ENCODE measurements around the gene IFT43.

Gene IFT43

DNA sequence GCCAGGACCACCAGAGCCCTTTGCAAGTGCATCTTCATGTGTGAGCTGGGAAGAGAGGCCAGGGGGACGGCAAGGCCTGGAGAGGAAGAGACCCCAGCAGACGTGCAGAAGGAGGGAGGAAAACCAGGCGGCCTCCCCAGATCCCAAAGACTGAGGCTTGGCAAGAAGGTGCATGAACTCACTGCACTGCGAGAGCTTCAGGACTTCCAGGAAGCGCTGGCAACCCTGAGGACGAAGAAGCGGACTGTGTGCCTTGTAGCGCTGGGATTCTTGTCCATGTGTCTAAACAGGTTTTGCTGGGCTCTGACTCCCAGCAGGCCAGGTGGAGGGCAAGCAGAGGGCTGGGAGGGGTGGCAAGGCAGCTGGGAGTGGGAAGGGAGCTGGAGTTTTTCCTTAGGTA lies 4.7 kb upstream of the IFT43 start:
- H3K4me1 ChIP-seq (ENCODE audit: control insufficient read depth, insufficient read depth, low read length, unreplicated experiment) = peaks cover 37% of the 10 kb centered on the region
- no peaks in the 10 kb centered on the region for H3K36me3 ChIP-seq (ENCODE audit: insufficient read depth, low read length)
- no peaks in the 10 kb centered on the region for H3K27me3 ChIP-seq (ENCODE audit: insufficient read depth, low read length)
- H2AFZ ChIP-seq (ENCODE audit: low read length, unreplicated experiment) = peak overlapping the region; percentile 11
- H3K27ac ChIP-seq (ENCODE audit: low read depth, low read length) = peak overlapping the region; percentile 69; the same call in 1 of the 2 replicates
- H3K4me3 ChIP-seq (ENCODE audit: low read depth, low read length) = peak overlapping the region; percentile 95
- H3K79me2 ChIP-seq (ENCODE audit: control insufficient read depth, insufficient read depth, low read length, unreplicated experiment) = no peaks in the 10 kb centered on the region

GRCh38 chr14:75981426-75982265 lies 3.9 kb upstream of the IFT43 start, which contains the start of gene TGFB3:
TSS of gene TGFB3 (minus strand) at chr14:75981995. CDS start at chr14:75980893, 1,102 bp downstream.
- peaks cover 41% of the 10 kb centered on the region for H3K4me1 ChIP-seq (ENCODE audit: control insufficient read depth, insufficient read depth, low read length, unreplicated experiment)
- H3K4me3 ChIP-seq (ENCODE audit: low read depth, low read length) = peak within 1 kb of the TSS; percentile 95
- H2AFZ ChIP-seq (ENCODE audit: low read length, unreplicated experiment) = peak within 1 kb of the TSS; percentile 97
- no peaks in the 10 kb centered on the region for H3K27me3 ChIP-seq (ENCODE audit: insufficient read depth, low read length)
- peaks cover 7% of the 10 kb centered on the region for H3K79me2 ChIP-seq (ENCODE audit: control insufficient read depth, insufficient read depth, low read length, unreplicated experiment)
- no peaks in the 10 kb centered on the region for H3K36me3 ChIP-seq (ENCODE audit: insufficient read depth, low read length)
- peak within 1 kb of the TSS; percentile 69; the same call in 1 of the 2 replicates for H3K27ac ChIP-seq (ENCODE audit: low read depth, low read length)

- Histone ChIP-seq H3K36me3 (ENCODE audit: insufficient read depth, low read length) (no peaks in the 10 kb centered on the region), H3K27ac (ENCODE audit: low read depth, low read length) (peak overlapping the region; percentile 69; the same call in 1 of the 2 replicates), H3K4me3 (ENCODE audit: low read depth, low read length) (peak overlapping the region; percentile 95), H2AFZ (ENCODE audit: low read length, unreplicated experiment) (peak overlapping the region; percentile 97), H3K27me3 (ENCODE audit: insufficient read depth, low read length) (no peaks in the 10 kb centered on the region), H3K4me1 (ENCODE audit: control insufficient read depth, insufficient read depth, low read length, unreplicated experiment) (peaks cover 45% of the 10 kb centered on the region), H3K79me2 (ENCODE audit: control insufficient read depth, insufficient read depth, low read length, unreplicated experiment) (peaks cover 9% of the 10 kb centered on the region)
These were observed 3.1 kb upstream of the IFT43 start for GRCh38 chr14:75982266-75983018.

- H3K27me3 ChIP-seq (ENCODE audit: insufficient read depth, low read length) = no peaks in the 10 kb centered on the region
- H3K79me2 ChIP-seq (ENCODE audit: control insufficient read depth, insufficient read depth, low read length, unreplicated experiment) = peaks cover 9% of the 10 kb centered on the region
- no peak overlapping the region for H3K27ac ChIP-seq (ENCODE audit: low read depth, low read length)
- peaks cover 39% of the 10 kb centered on the region for H3K4me1 ChIP-seq (ENCODE audit: control insufficient read depth, insufficient read depth, low read length, unreplicated experiment)
- no peaks in the 10 kb centered on the region for H3K36me3 ChIP-seq (ENCODE audit: insufficient read depth, low read length)
- H2AFZ ChIP-seq (ENCODE audit: low read length, unreplicated experiment) = peak overlapping the region; percentile 75
- H3K4me3 ChIP-seq (ENCODE audit: low read depth, low read length) = peak overlapping the region; percentile 95
These were observed 2.6 kb upstream of the IFT43 start for GRCh38 chr14:75983019-75983358.

- no peaks in the 10 kb centered on the region for H3K27me3 ChIP-seq (ENCODE audit: insufficient read depth, low read length)
- peaks cover 39% of the 10 kb centered on the region for H3K4me1 ChIP-seq (ENCODE audit: control insufficient read depth, insufficient read depth, low read length, unreplicated experiment)
- no peaks in the 10 kb centered on the region for H3K36me3 ChIP-seq (ENCODE audit: insufficient read depth, low read length)
- H2AFZ ChIP-seq (ENCODE audit: low read length, unreplicated experiment) = no peak overlapping the region
- peaks cover 9% of the 10 kb centered on the region for H3K79me2 ChIP-seq (ENCODE audit: control insufficient read depth, insufficient read depth, low read length, unreplicated experiment)
- H3K4me3 ChIP-seq (ENCODE audit: low read depth, low read length) = no peak overlapping the region
- H3K27ac ChIP-seq (ENCODE audit: low read depth, low read length) = no peak overlapping the region
These were observed 889 bp upstream of the IFT43 start for GRCh38 chr14:75984674-75985073.

DNA sequence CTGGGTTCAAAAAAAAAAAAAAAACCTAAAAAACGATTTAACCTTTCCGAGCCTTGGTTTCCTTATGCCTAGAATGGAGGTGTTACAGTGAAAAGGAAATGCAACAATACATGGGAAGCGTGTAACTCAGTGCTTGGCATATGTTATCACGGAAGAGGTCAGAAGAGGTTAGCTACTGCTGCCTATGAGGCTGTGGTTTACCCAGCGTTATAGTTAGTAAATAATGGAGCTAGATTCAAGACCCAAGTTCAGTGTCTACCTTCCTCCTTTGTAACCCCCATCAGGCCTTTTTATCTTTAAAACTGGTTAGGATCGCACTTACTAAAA lies 839 bp downstream of the IFT43 start:
- Histone ChIP-seq H2AFZ (ENCODE audit: low read length, unreplicated experiment) (peak overlapping the region; percentile 62), H3K4me1 (ENCODE audit: control insufficient read depth, insufficient read depth, low read length, unreplicated experiment) (peaks cover 23% of the 10 kb centered on the region), H3K79me2 (ENCODE audit: control insufficient read depth, insufficient read depth, low read length, unreplicated experiment) (peaks cover 9% of the 10 kb centered on the region), H3K27ac (ENCODE audit: low read depth, low read length) (peak overlapping the region; percentile 57; the same call in 1 of the 2 replicates), H3K36me3 (ENCODE audit: insufficient read depth, low read length) (no peaks in the 10 kb centered on the region), H3K4me3 (ENCODE audit: low read depth, low read length) (peak overlapping the region; percentile 91), H3K27me3 (ENCODE audit: insufficient read depth, low read length) (no peaks in the 10 kb centered on the region)

DNA sequence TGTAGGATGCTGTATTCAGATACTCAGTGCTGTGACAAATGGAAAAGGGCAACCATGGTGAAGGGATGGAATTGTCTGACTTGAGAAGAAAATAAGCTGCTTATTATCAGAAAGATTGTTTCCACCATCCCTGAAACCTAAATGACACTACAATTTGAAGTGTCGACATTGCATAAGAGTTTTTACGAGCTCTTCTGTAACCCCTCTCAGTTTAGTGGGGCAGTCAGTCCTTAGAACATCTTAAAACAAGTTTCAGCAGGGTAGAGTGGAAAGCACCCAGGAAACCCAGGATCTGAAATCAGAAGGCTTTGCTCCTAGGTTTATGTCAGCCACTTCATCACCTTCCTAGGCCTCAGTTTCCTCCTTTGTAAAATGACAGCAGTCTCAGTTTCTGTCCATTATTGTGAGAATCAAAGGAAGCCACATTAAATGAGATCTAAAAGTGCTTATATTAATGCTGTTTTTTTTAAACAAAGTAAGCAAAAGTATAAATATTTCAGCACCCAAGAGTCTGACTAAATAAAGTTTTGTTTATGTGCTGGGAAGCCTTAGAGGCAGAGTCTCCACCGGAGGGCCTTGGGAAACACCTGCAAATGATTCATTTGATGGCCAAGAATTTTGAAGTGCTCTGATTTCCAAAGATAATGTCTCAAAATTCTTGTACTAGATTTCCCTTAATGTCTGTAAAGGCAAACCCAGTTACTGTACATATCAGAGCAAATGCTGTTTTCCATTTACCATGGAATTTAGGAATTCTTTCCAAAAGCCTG lies 1.8 kb downstream of the IFT43 start:
- Histone ChIP-seq H3K27ac (ENCODE audit: low read depth, low read length) (no peak overlapping the region), H3K27me3 (ENCODE audit: insufficient read depth, low read length) (no peaks in the 10 kb centered on the region), H2AFZ (ENCODE audit: low read length, unreplicated experiment) (no peak overlapping the region), H3K4me1 (ENCODE audit: control insufficient read depth, insufficient read depth, low read length, unreplicated experiment) (peaks cover 22% of the 10 kb centered on the region), H3K79me2 (ENCODE audit: control insufficient read depth, insufficient read depth, low read length, unreplicated experiment) (peaks cover 9% of the 10 kb centered on the region), H3K4me3 (ENCODE audit: low read depth, low read length) (no peak overlapping the region; the same call in 1 of the 2 replicates), H3K36me3 (ENCODE audit: insufficient read depth, low read length) (no peaks in the 10 kb centered on the region)

GRCh38 chr14:75989134-75989533 lies 3.6 kb downstream of the IFT43 start:
- Histone ChIP-seq H3K27ac (ENCODE audit: low read depth, low read length) (peak overlapping the region; percentile 64), H3K36me3 (ENCODE audit: insufficient read depth, low read length) (no peaks in the 10 kb centered on the region), H3K27me3 (ENCODE audit: insufficient read depth, low read length) (no peaks in the 10 kb centered on the region), H3K4me1 (ENCODE audit: control insufficient read depth, insufficient read depth, low read length, unreplicated experiment) (peaks cover 22% of the 10 kb centered on the region), H2AFZ (ENCODE audit: low read length, unreplicated experiment) (no peak overlapping the region), H3K79me2 (ENCODE audit: control insufficient read depth, insufficient read depth, low read length, unreplicated experiment) (peaks cover 9% of the 10 kb centered on the region), H3K4me3 (ENCODE audit: low read depth, low read length) (no peak overlapping the region)

GRCh38 chr14:75990297-75990696 lies 4.7 kb downstream of the IFT43 start:
- no peak overlapping the region for H2AFZ ChIP-seq (ENCODE audit: low read length, unreplicated experiment)
- H3K36me3 ChIP-seq (ENCODE audit: insufficient read depth, low read length) = no peaks in the 10 kb centered on the region
- no peaks in the 10 kb centered on the region for H3K27me3 ChIP-seq (ENCODE audit: insufficient read depth, low read length)
- peaks cover 27% of the 10 kb centered on the region for H3K4me1 ChIP-seq (ENCODE audit: control insufficient read depth, insufficient read depth, low read length, unreplicated experiment)
- H3K79me2 ChIP-seq (ENCODE audit: control insufficient read depth, insufficient read depth, low read length, unreplicated experiment) = peaks cover 9% of the 10 kb centered on the region
- no peak overlapping the region for H3K27ac ChIP-seq (ENCODE audit: low read depth, low read length)
- no peak overlapping the region for H3K4me3 ChIP-seq (ENCODE audit: low read depth, low read length)

- Histone ChIP-seq H3K4me1 (ENCODE audit: control insufficient read depth, insufficient read depth, low read length, unreplicated experiment) (peaks cover 31% of the 10 kb centered on the region), H3K27me3 (ENCODE audit: insufficient read depth, low read length) (no peaks in the 10 kb centered on the region), H3K36me3 (ENCODE audit: insufficient read depth, low read length) (peaks cover 6% of the 10 kb centered on the region; the same call in 1 of the 2 replicates), H2AFZ (ENCODE audit: low read length, unreplicated experiment) (no peak overlapping the region), H3K27ac (ENCODE audit: low read depth, low read length) (no peak overlapping the region), H3K79me2 (ENCODE audit: control insufficient read depth, insufficient read depth, low read length, unreplicated experiment) (peaks cover under 1% of the 10 kb centered on the region), H3K4me3 (ENCODE audit: low read depth, low read length) (no peak overlapping the region)
These were observed 6.2 kb downstream of the IFT43 start for GRCh38 chr14:75991753-75992152.
